Lower leg skin (tissue), 3 donors: Measurements from ENCODE around the gene CD207.

Experiments used
- CTCF ChIP-seq, 3 donors: fragments of 450-650 bp; IDR thresholded peaks; one replicate each; pipeline ENCODE4 v1.5.1; 2016; ENCODE audit warnings: antibody characterized with exemption in 3 of 3, mild to moderate bottlenecking in 3 of 3, moderate library complexity in 2 of 3
- POLR2A ChIP-seq, 2 donors: fragments of 450-650 bp; IDR thresholded peaks; one replicate each; pipeline ENCODE4 v1.6.1; 2016 to 2017; ENCODE audit warnings: antibody characterized with exemption in 2 of 2, mild to moderate bottlenecking in 1 of 2, moderate library complexity in 1 of 2

- no peak for TF ChIP-seq CTCF (IDR thresholded peaks at IDR 0.05)
- TF ChIP-seq POLR2A (IDR thresholded peaks at IDR 0.05), result no peak
These were observed 50.3 kb downstream of the CD207 start for GRCh38 chr2:70785137-70785911.
